MM.1S (cell line): Measurements from ENCODE around the gene PPIF.

Source experiments
- EZH2 ChIP-seq: fragments of 300-600 bp; sonication (generic); optimal IDR thresholded peaks from 2 replicates; pipeline ENCODE3; 2017; ENCODE audit warnings: low read depth, mild to moderate bottlenecking, antibody characterized with exemption, low read length, mixed read lengths
- TF ChIP-seq, protein P1 (sequence below): fragments of 300-600 bp; sonication (generic); IDR thresholded peaks from 2 replicates; pipeline ENCODE4 v1.5.1; 2016; ENCODE audit warnings: antibody characterized with exemption, low read length, mixed read lengths

GRCh38 chr10:79380125-79380945 is 33.1 kb downstream of the PPIF start:
- TF ChIP-seq, protein P1, sequence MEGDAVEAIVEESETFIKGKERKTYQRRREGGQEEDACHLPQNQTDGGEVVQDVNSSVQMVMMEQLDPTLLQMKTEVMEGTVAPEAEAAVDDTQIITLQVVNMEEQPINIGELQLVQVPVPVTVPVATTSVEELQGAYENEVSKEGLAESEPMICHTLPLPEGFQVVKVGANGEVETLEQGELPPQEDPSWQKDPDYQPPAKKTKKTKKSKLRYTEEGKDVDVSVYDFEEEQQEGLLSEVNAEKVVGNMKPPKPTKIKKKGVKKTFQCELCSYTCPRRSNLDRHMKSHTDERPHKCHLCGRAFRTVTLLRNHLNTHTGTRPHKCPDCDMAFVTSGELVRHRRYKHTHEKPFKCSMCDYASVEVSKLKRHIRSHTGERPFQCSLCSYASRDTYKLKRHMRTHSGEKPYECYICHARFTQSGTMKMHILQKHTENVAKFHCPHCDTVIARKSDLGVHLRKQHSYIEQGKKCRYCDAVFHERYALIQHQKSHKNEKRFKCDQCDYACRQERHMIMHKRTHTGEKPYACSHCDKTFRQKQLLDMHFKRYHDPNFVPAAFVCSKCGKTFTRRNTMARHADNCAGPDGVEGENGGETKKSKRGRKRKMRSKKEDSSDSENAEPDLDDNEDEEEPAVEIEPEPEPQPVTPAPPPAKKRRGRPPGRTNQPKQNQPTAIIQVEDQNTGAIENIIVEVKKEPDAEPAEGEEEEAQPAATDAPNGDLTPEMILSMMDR: no peak
- TF ChIP-seq EZH2: no peak
